GM18526 (cell line): ENCODE measurements around the gene SNTG2.

ENCODE experiments used
- POLR2A ChIP-seq: IDR thresholded peaks from 3 replicates; pipeline ENCODE4 v1.6.1; 2011; ENCODE audit not compliant: insufficient read length; ENCODE audit errors: extremely low read depth

Gene SNTG2

GRCh38 chr2:1249897-1250687 lies 299.4 kb downstream of the SNTG2 start:
- no peak for TF ChIP-seq POLR2A

DNA sequence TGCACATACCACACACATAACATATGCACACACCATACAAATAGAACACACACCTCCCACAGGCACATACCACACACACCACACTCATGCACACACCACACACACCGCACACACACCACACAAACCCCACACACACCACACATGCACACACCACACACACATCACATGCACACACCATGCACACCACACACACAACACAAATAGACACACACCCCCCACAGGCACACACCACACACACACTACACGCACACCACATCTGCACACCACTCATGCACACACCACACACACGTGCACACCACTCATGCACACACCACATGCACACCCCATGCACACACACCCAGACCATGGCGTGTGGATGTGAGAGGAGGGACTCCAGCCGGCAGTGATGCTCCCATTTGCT lies 300.9 kb downstream of the SNTG2 start:
- TF ChIP-seq POLR2A, result no peak

DNA sequence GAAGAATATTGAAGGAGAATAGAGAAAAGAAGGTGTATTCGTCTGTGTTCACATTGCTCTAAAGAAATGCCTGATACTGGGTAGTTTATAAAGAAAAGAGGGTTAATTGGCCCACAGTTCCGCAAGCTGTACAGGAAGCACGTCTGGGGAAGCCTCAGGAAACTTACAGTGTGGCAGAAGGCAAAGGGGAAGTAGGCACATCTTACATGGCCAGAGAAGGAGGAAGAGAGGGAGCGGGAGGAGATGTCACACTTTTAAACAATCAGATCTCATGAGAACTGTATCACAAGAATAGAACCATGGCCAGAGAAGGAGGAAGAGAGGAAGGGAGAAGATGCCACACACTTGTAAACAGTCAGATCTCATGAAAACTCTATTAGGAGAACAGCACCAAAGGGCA lies 303.0 kb downstream of the SNTG2 start:
- no peak for TF ChIP-seq POLR2A

DNA sequence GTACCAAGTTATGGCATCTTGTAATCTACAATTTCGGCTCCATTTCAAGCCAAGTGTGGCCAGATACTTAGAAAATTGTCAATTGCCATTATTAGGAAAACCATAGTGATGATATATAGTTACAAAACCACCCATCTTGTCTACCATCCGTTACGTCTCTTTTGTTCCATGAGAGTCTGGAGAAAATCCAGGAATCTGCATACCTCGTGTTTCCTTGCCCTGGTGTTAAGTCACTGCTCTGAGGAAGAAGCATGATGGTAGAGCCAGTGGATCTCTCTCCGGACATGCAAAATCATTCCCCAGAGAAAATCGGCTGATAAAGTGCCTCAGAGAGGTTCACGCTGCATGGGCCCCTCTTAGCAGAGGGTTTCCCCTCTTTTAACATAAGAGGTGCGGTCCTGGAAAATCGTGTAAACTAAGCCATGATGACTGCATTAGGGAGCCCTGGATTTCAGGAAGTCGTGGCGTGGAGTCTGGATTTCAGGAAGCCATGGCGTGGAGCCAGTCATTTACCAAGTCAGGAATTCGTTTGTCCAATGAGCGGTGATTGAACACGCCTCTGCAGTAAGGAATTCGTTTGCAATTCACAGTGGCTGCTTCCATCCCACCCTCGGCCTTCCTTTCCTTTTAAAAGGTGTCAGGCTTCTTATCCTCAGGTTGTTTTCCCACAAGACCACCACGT lies 304.2 kb downstream of the SNTG2 start:
- no peak for TF ChIP-seq POLR2A

- TF ChIP-seq POLR2A, result no peak
Measured at GRCh38 chr2:1256632-1257324, 306.1 kb downstream of the SNTG2 start.

DNA sequence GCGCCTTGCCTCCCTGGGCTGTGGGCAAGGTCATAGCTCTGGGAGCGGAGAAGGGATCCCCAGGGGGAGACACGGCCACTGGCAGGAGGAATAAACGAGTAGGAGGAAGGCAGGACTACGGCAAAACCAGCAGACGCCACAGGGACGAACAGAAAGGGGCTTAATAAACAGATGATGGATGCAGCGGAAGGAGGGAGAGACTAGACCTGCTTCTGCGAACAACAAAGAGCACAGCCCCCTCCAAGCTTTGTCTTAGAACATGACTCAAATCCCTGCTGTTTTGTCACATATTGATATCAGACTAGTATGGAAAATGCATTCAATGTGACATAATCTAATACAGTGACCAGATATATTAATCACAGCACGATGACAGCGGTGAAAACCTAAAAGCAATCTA lies 306.7 kb downstream of the SNTG2 start:
- no peak for TF ChIP-seq POLR2A

GRCh38 chr2:1259746-1260145 lies 309.1 kb downstream of the SNTG2 start:
- TF ChIP-seq POLR2A, result no peak

GRCh38 chr2:1262609-1263008 lies 312.0 kb downstream of the SNTG2 start:
- no peak for TF ChIP-seq POLR2A

DNA sequence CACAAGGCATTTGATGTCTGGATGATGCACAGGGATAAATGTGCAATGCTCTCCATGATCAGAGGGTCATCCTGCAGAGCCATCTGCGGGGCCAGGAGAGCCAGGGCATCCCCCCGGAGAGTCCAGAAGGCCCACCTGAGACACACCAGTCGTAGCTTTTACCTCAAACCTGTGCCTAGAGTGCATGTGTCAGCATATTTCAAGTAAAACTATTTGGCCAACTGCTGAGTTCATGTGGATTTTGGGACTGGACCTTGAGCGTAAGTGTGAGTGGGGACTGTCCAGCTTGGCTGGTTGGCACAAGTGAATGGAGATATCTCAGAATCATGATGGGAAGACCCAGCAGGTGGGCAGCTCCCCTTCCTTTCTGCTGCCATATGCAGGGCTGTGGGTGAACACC lies 314.8 kb downstream of the SNTG2 start:
- TF ChIP-seq POLR2A, result no peak

GRCh38 chr2:1266351-1266750 lies 315.7 kb downstream of the SNTG2 start:
- no peak for TF ChIP-seq POLR2A

- no peak for TF ChIP-seq POLR2A
Measured at GRCh38 chr2:1268034-1268433, 317.4 kb downstream of the SNTG2 start.

DNA sequence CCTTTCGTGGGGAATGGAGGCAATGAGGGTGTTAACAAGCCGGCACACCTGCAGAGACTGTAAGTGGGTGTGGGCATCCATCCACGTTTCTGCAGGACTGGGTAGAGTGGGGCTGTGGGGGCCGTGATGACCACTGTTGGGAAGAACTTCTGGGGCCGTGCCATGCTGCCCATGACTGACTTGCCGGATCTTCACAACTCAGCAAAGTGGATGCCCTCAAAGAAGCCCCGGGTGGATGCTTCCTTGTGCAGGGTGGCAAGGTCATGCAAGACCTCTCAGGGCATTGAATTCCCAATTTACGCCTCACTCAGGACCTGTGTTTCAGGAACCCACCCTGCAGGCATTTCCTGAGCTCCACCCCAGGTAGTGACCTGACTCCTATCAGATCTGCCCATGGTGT lies 319.2 kb downstream of the SNTG2 start:
- TF ChIP-seq POLR2A, result no peak

DNA sequence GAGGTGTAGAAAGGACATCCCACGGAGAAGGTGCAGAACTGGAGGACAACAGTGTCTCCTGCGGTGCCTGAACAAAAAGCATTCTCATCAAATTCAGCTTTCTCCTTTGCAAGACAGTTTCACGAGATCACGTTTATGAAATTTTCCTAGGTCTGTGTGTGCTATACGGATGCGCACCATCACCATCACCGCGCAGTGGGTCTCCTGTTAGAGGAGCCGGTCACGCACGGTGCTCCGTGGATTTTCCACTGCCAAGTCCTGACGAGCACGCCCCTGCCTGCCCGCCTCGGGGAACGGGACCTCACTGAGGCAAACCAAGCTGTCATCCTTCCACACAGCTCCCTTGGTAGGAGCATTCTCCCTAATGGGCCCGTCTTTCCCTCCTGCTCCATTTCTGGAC lies 322.2 kb downstream of the SNTG2 start:
- no peak for TF ChIP-seq POLR2A

DNA sequence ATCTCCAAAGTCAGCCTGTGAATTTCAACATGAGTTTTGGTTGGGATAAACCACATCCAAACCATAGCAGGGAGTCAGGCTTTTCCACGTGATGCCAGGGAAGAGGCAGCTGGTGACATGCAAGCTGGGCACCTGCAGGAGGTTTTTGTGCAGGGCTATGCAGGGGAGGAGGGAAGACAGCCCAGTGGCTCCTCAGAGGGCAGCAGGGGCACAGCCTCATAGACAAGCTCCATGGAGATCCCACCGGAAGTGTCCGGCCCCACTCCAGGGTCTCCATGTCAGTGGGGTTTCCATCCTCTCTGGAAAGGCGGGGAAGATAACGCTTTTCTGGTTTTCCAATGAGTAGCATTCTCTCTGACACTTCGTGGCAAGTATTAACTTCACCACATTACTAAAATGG lies 327.0 kb downstream of the SNTG2 start:
- no peak for TF ChIP-seq POLR2A

DNA sequence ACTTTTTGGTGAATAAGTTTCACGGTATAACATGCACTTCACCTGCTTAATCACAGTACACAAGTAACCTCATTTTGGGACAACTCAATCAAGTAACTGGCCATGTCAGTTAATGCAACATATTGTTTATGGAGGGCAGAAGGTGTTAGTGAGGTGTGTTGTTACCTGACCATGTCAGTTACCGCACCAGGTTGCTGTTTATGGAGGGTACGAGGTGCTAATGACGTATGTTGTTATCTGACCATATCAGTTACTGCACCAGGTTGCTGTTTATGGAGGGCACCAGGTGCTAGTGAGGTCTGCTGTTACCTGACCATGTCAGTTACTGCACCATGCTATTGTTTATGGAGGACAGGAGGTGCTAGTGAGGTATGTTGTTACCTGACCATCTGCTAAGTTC lies 327.5 kb downstream of the SNTG2 start:
- no peak for TF ChIP-seq POLR2A

- TF ChIP-seq POLR2A, result no peak
Measured at GRCh38 chr2:1278861-1279260, 328.2 kb downstream of the SNTG2 start.

GRCh38 chr2:1282552-1282951 lies 331.9 kb downstream of the SNTG2 start:
- TF ChIP-seq POLR2A, result no peak
